HG03432 (cell line): Measurements from ENCODE around the gene PCARE.
A peak's percentile ranks its signal among the peaks of the same experiment; 100 is the strongest.
"Not testable (repeated sequence)": the region's sequence is repeated elsewhere in the genome, so short reads cannot be mapped to it uniquely, and the experiment has no call there.

Experiments
- ATAC-seq: cut with Tn5 transposase; IDR thresholded peaks from one replicate; pipeline ENCODE4 v1.9.1; 2021; ENCODE audit warnings: mild to moderate bottlenecking, moderate library complexity; ENCODE audit not compliant: unreplicated experiment

Gene PCARE

GRCh38 chr2:29074411-29074810 lies at the start of gene PCARE:
Gene PCARE (minus strand): TSS chr2:29074523. CDS start chr2:29074261, 262 bp downstream.
- ATAC-seq = no peak

GRCh38 chr2:29123617-29124349 lies 49.5 kb upstream of the PCARE start:
- no peak for ATAC-seq

GRCh38 chr2:29120846-29121245 lies 46.5 kb upstream of the PCARE start:
- ATAC-seq = no peak

GRCh38 chr2:29119211-29119610 lies 44.9 kb upstream of the PCARE start:
- no peak for ATAC-seq

- no peak for ATAC-seq
These were observed 43.4 kb upstream of the PCARE start for GRCh38 chr2:29117636-29118303.

GRCh38 chr2:29115797-29116781 lies 41.8 kb upstream of the PCARE start:
- ATAC-seq = peak; percentile 38

GRCh38 chr2:29114946-29115609 lies 40.8 kb upstream of the PCARE start, which contains the start of gene CLIP4:
Gene CLIP4 (plus strand): TSS chr2:29115415. CDS start chr2:29121389, 5,974 bp downstream.
- peak; percentile 54 for ATAC-seq

GRCh38 chr2:29114586-29114945 lies 40.2 kb upstream of the PCARE start:
- no peak for ATAC-seq

- ATAC-seq = no peak
These were observed 39.6 kb upstream of the PCARE start for GRCh38 chr2:29113891-29114321.

GRCh38 chr2:29113027-29113686 lies 38.8 kb upstream of the PCARE start:
- ATAC-seq = no peak

GRCh38 chr2:29112379-29112778 lies 38.1 kb upstream of the PCARE start:
- no peak for ATAC-seq

GRCh38 chr2:29110916-29111535 lies 36.7 kb upstream of the PCARE start:
- peak; percentile 38 for ATAC-seq

GRCh38 chr2:29109246-29109645 lies 34.9 kb upstream of the PCARE start:
- ATAC-seq = no peak

- ATAC-seq = no peak
These were observed 33.9 kb upstream of the PCARE start for GRCh38 chr2:29108225-29108624.

GRCh38 chr2:29107547-29107946 lies 33.2 kb upstream of the PCARE start:
- not testable (repeated sequence) for ATAC-seq

- no peak for ATAC-seq
These were observed 32.7 kb upstream of the PCARE start for GRCh38 chr2:29106980-29107388.

- no peak for ATAC-seq
These were observed 31.9 kb upstream of the PCARE start for GRCh38 chr2:29106256-29106655.

- ATAC-seq = no peak
These were observed 31.1 kb upstream of the PCARE start for GRCh38 chr2:29105375-29105774.

GRCh38 chr2:29104688-29105087 lies 30.4 kb upstream of the PCARE start:
- ATAC-seq = no peak

GRCh38 chr2:29100564-29100963 lies 26.2 kb upstream of the PCARE start:
- ATAC-seq = no peak
